Activated CD4-positive, CD25-positive, alpha-beta regulatory T cell treated with anti-CD3 and anti-CD28 coated beads, Interleukin-2, amount 50 U/mL, for 16 hours (primary cell): ENCODE measurements around the gene KLRC2.
"Not testable (repeated sequence)": the region's sequence is repeated elsewhere in the genome, so short reads cannot be mapped to it uniquely, and the experiment has no call there.

Source experiments
- DNase-seq: peaks from one replicate; pipeline ENCODE4 v3.0.0-alpha.2; 2020; ENCODE audit warnings: low read depth, low spot score

Gene KLRC2

DNA sequence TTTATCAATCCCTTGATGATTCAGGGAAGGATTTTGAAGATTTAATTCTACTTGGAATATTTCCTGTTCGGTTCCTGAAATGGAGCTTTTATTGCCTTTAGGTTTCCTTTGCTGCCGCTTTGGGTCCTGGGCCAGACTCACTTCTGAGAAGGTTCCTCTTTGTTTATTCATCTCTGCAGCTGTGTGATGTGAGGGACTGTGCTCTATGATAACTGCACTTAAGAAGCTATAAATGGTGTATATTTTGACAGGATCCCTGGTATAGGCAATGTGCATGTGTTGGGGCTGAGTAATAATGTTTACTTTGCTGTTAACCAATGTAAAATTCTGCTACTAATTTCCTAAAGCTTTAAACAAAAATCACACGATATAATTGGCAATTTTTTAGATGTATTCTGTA, at the start of gene KLRC2:
KLRC2 (minus strand) TSS at position 195 of the 400 bp plus-strand sequence; CDS start at position 171, 24 bp downstream.
- not testable (repeated sequence) for DNase-seq

DNA sequence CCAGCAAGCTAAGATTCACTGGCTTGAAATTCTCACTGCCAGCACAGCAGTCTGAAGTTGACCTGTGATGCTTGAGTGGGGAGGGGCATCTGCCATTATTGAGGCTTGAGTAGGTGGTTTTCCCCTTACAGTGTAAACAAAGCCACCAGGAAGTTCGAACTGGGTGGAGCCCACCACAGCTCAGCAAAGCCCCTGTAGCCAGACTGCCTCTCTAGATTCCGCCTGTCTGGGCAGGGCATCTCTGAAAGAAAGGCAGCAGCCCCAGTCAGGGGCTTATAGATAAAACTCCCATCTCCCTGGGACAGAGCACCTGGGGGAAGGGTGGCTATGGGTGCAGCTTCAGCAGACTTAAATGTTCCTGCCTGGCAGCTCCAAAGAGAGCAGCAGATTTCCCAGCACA, 46.1 kb upstream of the KLRC2 start:
- not testable (repeated sequence) for DNase-seq

- not testable (repeated sequence) for DNase-seq
Measured at GRCh38 chr12:10472808-10473207, 37.0 kb upstream of the KLRC2 start.

DNA sequence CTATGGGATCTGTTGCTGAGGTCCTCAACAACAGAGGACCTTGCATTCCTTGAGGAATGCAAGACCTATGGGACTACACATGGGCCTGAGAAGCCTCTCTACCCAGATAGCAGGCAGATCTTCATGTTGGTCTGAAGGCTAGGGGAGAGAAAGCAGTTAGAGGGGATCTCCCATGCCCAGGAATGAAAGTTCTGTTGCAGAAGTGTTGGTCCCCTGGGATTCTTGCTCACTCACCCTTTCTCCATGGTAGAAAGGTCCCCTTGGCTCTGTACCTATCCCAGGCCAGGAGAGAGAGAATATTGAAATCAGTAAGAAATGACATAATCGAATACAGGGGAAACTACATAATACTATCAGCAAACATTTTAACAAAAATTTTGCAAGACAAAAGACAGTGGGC, 33.9 kb upstream of the KLRC2 start:
- DNase-seq = no peak

GRCh38 chr12:10466311-10466710, 30.5 kb upstream of the KLRC2 start:
- DNase-seq = no peak

- DNase-seq = no peak
Measured at GRCh38 chr12:10457760-10458159, 21.9 kb upstream of the KLRC2 start.

DNA sequence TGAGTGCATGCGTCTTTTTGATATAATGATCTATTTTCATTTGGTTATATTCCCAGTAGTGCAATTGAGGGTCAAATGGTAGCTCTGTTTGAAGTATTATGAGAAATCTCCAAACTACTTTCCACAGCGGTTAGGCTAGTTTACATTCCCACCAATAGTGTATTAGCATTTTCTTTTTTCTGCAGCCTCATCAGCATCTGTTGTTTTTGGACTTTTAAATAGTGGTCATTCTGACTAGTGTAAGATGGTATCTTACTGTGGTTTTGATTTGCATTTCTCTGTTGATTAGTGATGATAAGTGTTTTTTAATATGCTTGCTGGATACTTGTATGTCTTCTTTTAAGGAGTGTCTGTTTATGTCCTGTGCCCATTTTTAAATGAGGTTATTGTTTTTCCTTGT, 21.0 kb upstream of the KLRC2 start:
- no peak for DNase-seq

DNA sequence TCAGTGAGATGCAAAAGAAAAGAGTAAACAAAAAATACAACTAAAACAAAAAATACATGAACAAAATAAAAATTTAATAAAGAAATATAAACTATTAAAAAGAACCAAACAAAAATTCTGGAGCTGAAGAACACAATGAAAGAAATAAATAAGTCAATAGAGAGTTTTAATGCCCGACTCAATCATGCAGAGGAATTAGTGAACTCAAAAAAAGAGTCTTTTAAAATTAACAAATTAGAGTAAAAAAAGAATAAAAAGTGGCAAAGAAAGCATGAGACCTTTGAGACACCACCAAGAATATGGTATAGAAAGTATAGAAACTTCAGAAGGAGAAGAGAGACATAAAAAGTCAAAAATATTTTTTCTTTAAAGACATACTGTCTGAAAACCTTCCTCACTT, 20.0 kb upstream of the KLRC2 start:
- no peak for DNase-seq

DNA sequence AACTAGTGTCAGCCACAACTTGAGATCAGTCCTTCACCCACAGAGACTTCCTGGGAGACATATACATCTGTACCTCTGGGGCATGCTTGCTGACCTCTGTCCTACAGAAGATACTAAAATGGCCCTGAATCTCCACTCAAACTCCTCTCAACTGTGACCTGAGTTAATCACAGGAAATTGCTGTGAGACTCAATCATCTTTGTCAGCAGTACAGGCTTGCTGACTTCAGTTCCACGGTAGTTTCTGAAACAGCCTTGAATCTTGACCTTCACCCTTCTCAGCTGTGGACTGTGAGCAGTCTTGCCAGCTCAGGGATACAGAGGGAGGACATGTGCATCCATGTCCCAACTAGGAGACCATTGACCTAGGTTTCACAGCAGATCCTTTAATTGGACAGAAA, 18.7 kb upstream of the KLRC2 start:
- no peak for DNase-seq

DNA sequence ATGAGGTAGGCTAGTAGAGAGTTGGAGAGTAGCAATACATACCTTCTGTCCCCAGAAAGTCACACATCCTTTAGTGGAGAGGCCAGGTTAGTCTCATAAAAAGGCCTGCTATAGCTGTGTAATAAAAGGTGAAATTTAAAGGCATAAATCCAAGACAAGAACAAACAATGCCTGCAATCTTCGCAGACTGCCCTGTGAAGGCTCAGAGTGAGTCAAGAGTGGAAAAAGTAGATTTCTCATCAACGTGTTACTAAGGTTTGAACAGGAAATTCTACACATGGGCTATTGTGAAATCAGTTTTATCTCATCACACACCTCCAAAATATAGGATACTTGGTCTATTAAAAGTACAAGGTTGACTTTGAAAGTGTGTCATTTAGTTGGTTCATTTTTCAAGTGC, 17.3 kb upstream of the KLRC2 start, which contains the start of gene KLRC1:
KLRC1 (minus strand) TSS at position 222 of the 400 bp plus-strand sequence. CDS start 2,221 bp downstream, outside the sequence.
- no peak for DNase-seq

- no peak for DNase-seq
Measured at GRCh38 chr12:10448236-10448635, 12.4 kb upstream of the KLRC2 start.

DNA sequence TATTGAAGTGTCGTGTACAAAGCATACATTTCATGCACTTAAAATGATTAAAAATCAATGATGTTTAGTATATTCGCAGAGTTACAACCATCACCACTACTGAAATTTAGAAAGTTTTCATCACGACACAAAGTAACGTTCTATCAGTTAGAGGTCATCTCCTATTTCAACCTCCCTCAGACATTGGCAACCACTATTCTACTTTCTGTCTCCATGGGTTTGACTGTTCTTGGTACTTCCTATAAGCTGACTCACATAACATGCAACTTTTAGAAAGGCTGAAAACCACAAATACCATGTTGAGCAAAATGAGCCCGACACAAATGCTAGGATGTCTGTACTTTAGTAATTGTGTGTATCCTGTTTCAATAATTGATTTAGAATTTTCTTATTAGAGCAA, 10.2 kb upstream of the KLRC2 start:
- not testable (repeated sequence) for DNase-seq

DNA sequence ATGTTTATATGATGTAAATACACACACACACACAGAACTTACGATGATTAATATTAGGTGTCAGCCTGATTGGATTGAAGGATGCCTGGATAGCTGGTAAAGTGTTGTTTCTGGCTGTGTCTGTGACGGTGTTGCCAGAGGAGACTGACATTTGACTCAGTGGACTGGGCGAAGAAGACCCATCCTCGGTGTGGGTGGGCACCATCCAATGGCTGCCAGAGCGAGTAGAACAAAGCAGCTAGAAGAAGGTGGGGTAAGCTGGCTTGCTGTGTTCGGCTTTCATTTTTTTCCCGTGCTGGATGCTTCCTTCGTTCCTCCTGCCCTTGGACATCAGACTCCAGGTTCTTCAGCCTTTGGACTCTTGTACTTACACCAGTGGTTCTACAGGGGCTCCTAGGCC, 5.3 kb upstream of the KLRC2 start:
- DNase-seq = not testable (repeated sequence)

DNA sequence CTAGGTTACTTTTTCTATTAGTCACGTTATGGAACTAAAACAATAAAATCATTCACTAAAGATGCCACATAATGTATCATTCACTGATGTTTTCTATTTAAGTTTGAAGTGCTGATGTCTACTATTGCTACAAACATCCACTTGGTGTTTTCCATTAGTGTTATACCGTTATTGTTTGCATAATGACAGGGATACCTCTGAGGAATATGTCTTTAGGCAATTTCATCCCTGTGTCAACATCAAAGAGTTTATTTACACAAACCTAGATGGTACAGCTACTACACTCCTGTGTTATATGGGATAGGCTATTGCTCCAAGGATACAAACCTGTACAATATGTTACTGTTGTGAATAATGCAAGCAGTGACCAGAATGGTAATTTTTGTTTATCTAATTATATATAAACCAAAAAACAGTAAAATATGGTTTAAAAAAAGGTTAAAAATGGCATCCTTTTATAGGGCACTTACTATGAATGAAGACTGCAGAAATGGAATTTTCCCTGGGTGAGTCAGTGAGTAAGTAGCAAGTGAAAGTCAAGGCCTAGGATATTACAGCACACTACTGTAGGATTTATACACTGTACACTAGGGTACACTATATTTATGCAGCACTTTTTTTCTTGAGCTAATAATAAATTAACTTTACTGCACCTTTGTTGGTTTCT, 3.9 kb upstream of the KLRC2 start:
- DNase-seq = not testable (repeated sequence)

DNA sequence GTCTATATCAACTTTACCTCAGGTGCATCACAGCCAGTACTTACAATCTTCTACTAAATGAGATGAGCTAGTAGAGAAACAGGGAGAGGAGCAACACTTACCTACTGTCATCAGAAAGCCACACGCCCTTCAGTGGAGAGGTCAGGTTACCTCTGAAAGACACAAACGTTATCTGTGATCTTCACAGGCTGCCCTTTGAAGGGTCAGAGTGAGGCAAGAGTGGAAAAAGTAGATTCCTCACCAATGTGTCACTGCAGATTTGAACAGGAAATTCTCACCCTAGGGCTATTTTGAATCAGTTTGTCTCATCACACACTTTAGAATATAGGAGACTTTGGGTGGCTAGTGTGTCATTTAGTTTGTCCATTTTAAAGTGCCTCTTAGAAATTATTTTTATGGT, 1.8 kb upstream of the KLRC2 start:
- not testable (repeated sequence) for DNase-seq

DNA sequence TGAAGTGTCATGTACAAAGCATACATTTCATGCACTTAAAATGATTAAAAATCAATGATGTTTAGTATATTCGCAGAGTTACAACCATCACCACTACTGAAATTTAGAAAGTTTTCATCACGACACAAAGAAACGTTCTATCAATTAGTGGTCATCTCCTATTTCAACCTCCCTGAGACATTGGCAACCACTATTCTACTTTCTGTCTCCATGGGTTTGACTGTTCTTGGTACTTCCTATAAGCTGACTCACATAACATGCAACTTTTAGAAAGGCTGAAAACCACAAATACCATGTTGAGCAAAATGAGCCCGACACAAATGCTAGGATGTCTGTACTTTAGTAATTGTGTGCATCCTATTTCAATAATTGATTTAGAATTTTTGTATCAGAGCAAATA, 5.2 kb downstream of the KLRC2 start:
- DNase-seq = not testable (repeated sequence)

DNA sequence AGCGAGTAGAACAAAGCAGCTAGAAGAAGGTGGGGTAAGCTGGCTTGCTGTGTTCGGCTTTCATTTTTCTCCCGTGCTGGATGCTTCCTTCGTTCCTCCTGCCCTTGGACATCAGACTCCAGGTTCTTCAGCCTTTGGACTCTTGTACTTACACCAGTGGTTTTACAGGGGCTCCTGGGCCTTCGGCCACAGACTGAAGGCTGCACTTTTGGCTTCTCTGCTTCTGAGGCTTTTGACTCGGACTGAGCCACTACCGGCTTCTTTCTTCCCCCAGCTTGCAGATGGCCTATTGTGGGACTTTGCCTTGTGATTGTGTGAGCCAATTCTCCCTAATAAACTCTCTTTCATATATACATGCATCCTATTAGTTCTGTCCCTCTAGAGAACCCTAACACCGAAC, 9.9 kb downstream of the KLRC2 start:
- DNase-seq = not testable (repeated sequence)

GRCh38 chr12:10424260-10424899, 11.4 kb downstream of the KLRC2 start:
- DNase-seq = not testable (repeated sequence)

GRCh38 chr12:10422159-10422558, 13.7 kb downstream of the KLRC2 start:
- DNase-seq = not testable (repeated sequence)

GRCh38 chr12:10420334-10420733, 15.5 kb downstream of the KLRC2 start, which contains the start of gene KLRC3:
Gene KLRC3 (minus strand): TSS chr12:10420595. CDS start chr12:10420550, 45 bp downstream.
- DNase-seq = not testable (repeated sequence)

DNA sequence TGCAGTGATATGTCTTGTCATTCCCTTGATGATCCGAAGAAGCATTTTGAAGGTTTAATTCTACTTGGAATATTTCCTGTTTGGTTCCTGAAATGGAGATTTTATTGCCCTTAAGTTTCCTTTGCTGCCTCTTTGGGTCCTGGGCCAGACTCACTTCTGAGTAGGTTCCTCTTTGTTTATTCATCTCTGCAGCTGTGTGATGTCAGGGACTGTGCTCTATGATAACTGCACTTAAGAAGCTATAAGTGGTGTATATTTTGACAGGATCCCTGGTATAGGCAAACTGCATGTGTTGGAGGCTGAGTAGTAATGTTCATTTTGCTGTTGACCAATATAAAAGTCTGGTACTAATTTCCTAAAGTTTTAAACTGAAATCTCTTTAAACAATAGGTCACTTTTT, 26.4 kb downstream of the KLRC2 start, which contains the start of gene KLRC4:
KLRC4 (minus strand) TSS at position 366 of the 400 bp plus-strand sequence; CDS start at position 184, 182 bp downstream.
- no peak for DNase-seq

- no peak for DNase-seq
Measured at GRCh38 chr12:10408842-10409241, 27.0 kb downstream of the KLRC2 start.

- no peak for DNase-seq
Measured at GRCh38 chr12:10406725-10407124, 29.1 kb downstream of the KLRC2 start.
